Measurements from ENCODE around the gene ZFP69. TPM values are rescaled to one million over a fixed set of nuclear protein-coding genes. Genes with fewer than 3 reads are reported as not detected.

The ZFP69 gene
- total RNA-seq, 1 experiment from 2014 or later: not detected

GRCh38 chr1:40535732-40536131 is 58.6 kb downstream of the ZFP69 start:
- no peaks in the 10 kb centered on the region for H3K27me3 ChIP-seq (ENCODE audit: insufficient read depth, low read length)
- H3K9me3 ChIP-seq (ENCODE audit: control insufficient read depth in 1 of 2, insufficient read depth in 1 of 2, low read depth in 1 of 2, low read length in 2 of 2): no peaks in the 10 kb centered on the region
- CTCF ChIA-PET: no interaction called here
- H3K9me2 ChIP-seq (ENCODE audit: insufficient read depth): no peaks in the 10 kb centered on the region
- RAD21 ChIA-PET (ENCODE audit: low non-redundant PET in 1 of 2, low total read pairs in 2 of 2, uncharacterized antibody in 2 of 2, unreplicated experiment in 2 of 2): no interaction called here
- H3K79me2 ChIP-seq (ENCODE audit: insufficient read depth, low read length): no peaks in the 10 kb centered on the region
- H3K4me1 ChIP-seq (ENCODE audit: control insufficient read depth in 1 of 2, insufficient read depth in 2 of 2, low read length in 2 of 2): peaks cover 7 to 11% of the 10 kb centered on the region in 2 experiments; a peak in 3 of 4 replicates
- POLR2A ChIA-PET: no interaction called here
- no peak overlapping the region for H2AFZ ChIP-seq (ENCODE audit: low read depth, low read length, poor library complexity, severe bottlenecking)
- no peak overlapping the region for H3K4me3 ChIP-seq (replicated peaks in 1 of 2; ENCODE audit: low read depth in 1 of 2, low read length in 2 of 2)
- BruUV-seq (replicated peaks): no TSS peak
- ATAC-seq: no peak
- H3K9ac ChIP-seq (ENCODE audit: low read length): no peak overlapping the region
- H3K4me2 ChIP-seq (ENCODE audit: low read length): no peak overlapping the region
- no peak overlapping the region for H3K27ac ChIP-seq (ENCODE audit: low read depth, low read length)
- TF ChIP-seq EGR1 (IDR thresholded peaks at IDR 0.05; ENCODE audit: low read depth) (no peak), ZNF274 (IDR thresholded peaks at IDR 0.05; ENCODE audit: low read depth, low read length) (no peak), RAD21 (IDR thresholded peaks at IDR 0.05; ENCODE audit: low read depth) (no peak), JUND (IDR thresholded peaks at IDR 0.05) (no peak), POLR2A (IDR thresholded peaks at IDR 0.05; ENCODE audit: borderline replicate concordance, extremely low read depth, insufficient read depth, insufficient read length) (no peak), TCF7L2 (IDR thresholded peaks at IDR 0.05; ENCODE audit: borderline replicate concordance, extremely low read depth, insufficient read depth, insufficient read length) (no peak), CEBPB (IDR thresholded peaks at IDR 0.05; ENCODE audit: low read depth) (no peak), ZFX (IDR thresholded peaks at IDR 0.05) (no peak), ZBTB33 (IDR thresholded peaks at IDR 0.05; ENCODE audit: extremely low read depth, insufficient replicate concordance, low read length) (no peak), FOSL1 (IDR thresholded peaks at IDR 0.05; ENCODE audit: low read depth) (no peak), YY1 (IDR thresholded peaks at IDR 0.05; ENCODE audit: extremely low read depth, insufficient replicate concordance, low read depth, low read length) (no peak), SRF (IDR thresholded peaks at IDR 0.05; ENCODE audit: low read depth) (no peak), REST (IDR thresholded peaks at IDR 0.05; ENCODE audit: low read depth) (no peak), CTCF (IDR thresholded peaks at IDR 0.05 in 2 of 3, conservative IDR thresholded peaks at IDR 0.05 in 1 of 3; ENCODE audit: borderline replicate concordance in 1 of 3, insufficient read depth in 1 of 3, low read depth in 2 of 3, low read length in 2 of 3) (no peak), SIN3A (IDR thresholded peaks at IDR 0.05; ENCODE audit: low read depth) (no peak), EZH2 (IDR thresholded peaks at IDR 0.05) (no peak), MAX (IDR thresholded peaks at IDR 0.05) (no peak), CBX3 (IDR thresholded peaks at IDR 0.05; ENCODE audit: low read depth) (no peak)
- no peaks in the 10 kb centered on the region; a peak in 1 of 4 replicates for H3K36me3 ChIP-seq (ENCODE audit: control insufficient read depth in 1 of 2, insufficient read depth in 2 of 2, low read length in 2 of 2)
- no peak for DNase-seq (ENCODE audit: low read depth, low spot score)
- intact Hi-C loops (cut with micrococcal nuclease): no loop called here
- no peaks in the 10 kb centered on the region for H4K20me1 ChIP-seq (ENCODE audit: insufficient read depth)
